ENCODE measurements around the gene THBS3. TPM values are rescaled to one million over a fixed set of nuclear protein-coding genes. Genes with fewer than 3 reads are reported as not detected.
A peak's percentile ranks its signal among the peaks of the same experiment; 100 is the strongest.
"Not testable (repeated sequence)": the region's sequence is repeated elsewhere in the genome, so short reads cannot be mapped to it uniquely, and the experiment has no call there.

The THBS3 gene
- total and polyA plus RNA-seq, 3 experiments from 2014 or later, result 2.9 to 7.9 (median 7.8) TPM

DNA sequence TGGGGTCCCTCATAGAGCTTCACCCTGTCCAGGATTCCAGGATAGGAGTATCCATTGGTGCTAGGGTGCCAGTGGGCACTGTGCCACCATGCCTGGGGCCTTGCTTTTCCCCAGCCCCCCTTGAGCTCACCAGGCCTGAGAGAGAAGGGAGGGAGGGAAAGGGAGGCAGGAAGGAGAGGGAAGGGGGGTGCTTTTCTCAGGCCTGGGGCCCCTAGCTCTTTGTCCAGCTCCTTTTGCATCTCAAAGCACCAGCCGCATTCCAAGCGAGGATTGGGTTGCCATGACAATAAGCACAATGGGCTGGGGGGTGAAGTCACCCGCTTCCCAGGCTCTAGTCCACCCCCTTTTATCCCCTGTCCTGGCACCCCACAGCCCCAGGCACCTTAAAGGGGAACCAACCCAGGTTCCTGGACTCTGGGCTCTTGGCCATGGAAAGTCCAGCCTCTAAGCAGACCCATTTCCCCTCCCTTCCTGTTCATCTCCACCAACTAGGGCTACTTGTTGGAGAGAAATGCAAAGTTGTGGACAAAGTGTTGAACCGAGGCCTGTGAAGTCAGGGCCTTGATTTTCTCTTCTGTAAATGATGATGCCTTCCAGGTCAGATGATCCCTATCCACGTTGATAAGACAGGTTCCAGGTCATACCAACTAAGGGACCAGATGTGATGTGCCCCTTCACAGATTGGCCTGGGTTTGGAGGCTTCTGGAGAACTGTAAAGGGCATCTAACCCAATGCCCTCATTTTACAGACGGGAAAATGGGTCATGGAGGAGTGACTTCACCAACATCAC, 11.4 kb downstream of the THBS3 start:
- Mint-ChIP-seq H3K4me3 (peak overlapping the region in 4 of 7 donors; percentile 23 to 78 (median 40)), H3K36me3 (peaks cover 0 to 3% (median 1%) of the 10 kb centered on the region in 3 donors), H3K27me3 (no peaks in the 10 kb centered on the region), H3K4me1 (peaks cover 25 to 39% (median 26%) of the 10 kb centered on the region in 3 donors), H3K9me3 (no peaks in the 10 kb centered on the region), H3K27ac (peak overlapping the region; percentile 76 to 94 (median 88))
- H3K36me3 ChIP-seq (ENCODE audit: insufficient read depth, low read length), result no peaks in the 10 kb centered on the region
- peak overlapping the region; percentile 13 for H3K27ac ChIP-seq (ENCODE audit: low read depth, low read length)
- H3K4me1 ChIP-seq (ENCODE audit: insufficient read depth, low read length), result peaks cover 24% of the 10 kb centered on the region
- peak in 1 of 5 donors; percentile 44 for DNase-seq
- ChIA-PET CTCF (interaction anchor here (0.7 to 1.5 kb wide), 3 partner anchors 11 to 31 kb away, joined by 3 to 4 read pairs (median 3); partner anchors contain the start of gene THBS3), POLR2A (interaction anchor here (2.0 kb wide), 1 partner anchor 11 kb away, joined by 9 read pairs; no protein-coding TSS in a partner anchor)
- no peak overlapping the region for H3K4me3 ChIP-seq (ENCODE audit: low read length)
- no peaks in the 10 kb centered on the region for H3K9me3 ChIP-seq (ENCODE audit: low read length)
- H3K27me3 ChIP-seq (ENCODE audit: insufficient read depth, low read length, poor library complexity, severe bottlenecking), result no peaks in the 10 kb centered on the region

DNA sequence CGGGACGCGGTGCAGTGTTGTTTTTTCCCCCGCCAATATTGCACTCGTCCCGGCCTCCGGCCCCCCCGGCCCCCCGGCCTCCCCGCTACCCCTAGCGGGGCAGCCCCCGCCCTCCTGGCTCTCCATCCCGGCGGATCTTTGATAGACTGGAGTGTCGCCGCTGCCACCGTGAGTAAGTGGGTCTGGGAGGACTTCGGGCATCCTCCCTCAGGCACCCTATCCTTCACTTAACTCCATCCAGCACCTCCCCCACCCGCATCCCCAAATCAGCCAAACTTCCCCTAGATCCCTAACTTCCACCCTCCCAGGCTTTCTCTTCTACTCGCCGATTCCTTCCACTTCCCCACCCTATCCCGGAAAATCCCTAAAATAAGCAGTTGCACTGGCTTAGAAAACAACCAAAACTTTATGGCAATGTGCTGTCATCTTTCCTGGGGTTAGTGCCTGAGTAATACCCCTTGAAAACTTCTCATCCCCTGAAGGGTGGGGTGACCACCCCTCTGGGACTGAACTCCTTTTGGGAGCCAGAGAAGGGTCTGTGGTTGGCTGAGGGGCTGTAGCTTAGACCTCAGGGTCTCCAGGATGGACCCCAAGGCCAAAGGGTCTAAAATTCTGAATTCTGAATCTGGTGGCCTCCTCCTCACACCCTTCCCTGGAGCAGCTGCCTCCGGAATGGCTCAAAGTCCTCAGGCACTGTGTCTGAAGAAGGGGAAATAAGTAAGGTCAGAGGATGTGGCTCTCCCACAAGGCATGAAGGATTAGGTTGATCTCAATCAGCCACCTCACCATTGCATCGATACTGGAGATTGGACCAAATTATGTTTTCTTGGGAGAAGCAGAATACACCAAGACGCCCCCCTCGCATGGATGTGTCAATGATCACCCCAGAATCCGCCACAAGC, 12.2 kb downstream of the THBS3 start:
- Histone ChIP-seq H3K27me3 (ENCODE audit: insufficient read depth, low read length, poor library complexity, severe bottlenecking) (no peaks in the 10 kb centered on the region), H3K4me3 (ENCODE audit: low read length) (no peak overlapping the region), H3K27ac (ENCODE audit: low read depth, low read length) (peak overlapping the region; percentile 89), H3K36me3 (ENCODE audit: insufficient read depth, low read length) (no peaks in the 10 kb centered on the region), H3K9me3 (ENCODE audit: low read length) (no peaks in the 10 kb centered on the region), H3K4me1 (ENCODE audit: insufficient read depth, low read length) (peaks cover 24% of the 10 kb centered on the region)
- ChIA-PET POLR2A (interaction anchor here (0.7 to 3.1 kb wide), 6 partner anchors 12 to 111 kb away, joined by 3 to 16 read pairs (median 6); partner anchors contain the start of genes CLK2 and MTX1), CTCF (interaction anchor here (0.7 to 3.0 kb wide), 10 partner anchors 11 to 77 kb away, joined by 3 to 84 read pairs (median 6); partner anchors contain the start of genes CLK2, KRTCAP2, MTX1 and THBS3)
- no peaks in the 10 kb centered on the region for H3K27me3 Mint-ChIP-seq
- no peaks in the 10 kb centered on the region for H3K9me3 Mint-ChIP-seq
- peaks cover 25 to 39% (median 26%) of the 10 kb centered on the region in 3 donors for H3K4me1 Mint-ChIP-seq
- H3K36me3 Mint-ChIP-seq, result peaks cover 0 to 3% (median 1%) of the 10 kb centered on the region in 3 donors
- peak overlapping the region; percentile 68 to 94 (median 90) for H3K27ac Mint-ChIP-seq
- peak overlapping the region; percentile 47 to 87 (median 62) for H3K4me3 Mint-ChIP-seq
- peak in 2 of 5 donors; percentile 14 to 38 for DNase-seq

DNA sequence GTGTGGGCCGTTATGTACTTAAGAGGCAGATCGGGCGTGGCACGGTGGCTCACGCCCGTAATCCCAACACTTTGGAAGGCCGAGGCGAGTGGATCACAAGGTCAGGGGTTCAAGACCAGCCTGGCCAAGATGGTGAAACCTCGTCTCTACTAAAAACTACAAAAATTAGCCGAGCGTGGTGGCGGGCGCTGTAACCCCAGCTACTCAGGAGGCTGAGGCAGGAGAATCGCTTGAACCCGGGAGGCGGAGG, 13.8 kb downstream of the THBS3 start:
- not testable (repeated sequence) for H3K9me3 Mint-ChIP-seq; H3K27me3 ChIP-seq (ENCODE audit: insufficient read depth, low read length, poor library complexity, severe bottlenecking); H3K36me3 Mint-ChIP-seq; H3K36me3 ChIP-seq (ENCODE audit: insufficient read depth, low read length); H3K27me3 Mint-ChIP-seq; DNase-seq; H3K9me3 ChIP-seq (ENCODE audit: low read length)
- CTCF ChIA-PET, result interaction anchor here (0.6 to 3.0 kb wide), 22 partner anchors 8 to 414 kb away, joined by 3 to 84 read pairs (median 5); partner anchors contain the start of genes ADAM15, CLK2, KRTCAP2 and MTX1
- Histone ChIP-seq H3K27ac (ENCODE audit: low read depth, low read length) (peak overlapping the region; percentile 89), H3K4me3 (ENCODE audit: low read length) (peak overlapping the region; percentile 78), H3K4me1 (ENCODE audit: insufficient read depth, low read length) (peaks cover 24% of the 10 kb centered on the region)
- Mint-ChIP-seq H3K27ac (peak overlapping the region; percentile 94 to 100 (median 98)), H3K4me3 (peak overlapping the region; percentile 83 to 95 (median 89)), H3K4me1 (peaks cover 25 to 39% (median 26%) of the 10 kb centered on the region in 3 donors)
- POLR2A ChIA-PET, result interaction anchor here (0.7 to 3.1 kb wide), 9 partner anchors 15 to 457 kb away, joined by 3 to 16 read pairs (median 5); partner anchors contain the start of genes KRTCAP2 and MTX1

DNA sequence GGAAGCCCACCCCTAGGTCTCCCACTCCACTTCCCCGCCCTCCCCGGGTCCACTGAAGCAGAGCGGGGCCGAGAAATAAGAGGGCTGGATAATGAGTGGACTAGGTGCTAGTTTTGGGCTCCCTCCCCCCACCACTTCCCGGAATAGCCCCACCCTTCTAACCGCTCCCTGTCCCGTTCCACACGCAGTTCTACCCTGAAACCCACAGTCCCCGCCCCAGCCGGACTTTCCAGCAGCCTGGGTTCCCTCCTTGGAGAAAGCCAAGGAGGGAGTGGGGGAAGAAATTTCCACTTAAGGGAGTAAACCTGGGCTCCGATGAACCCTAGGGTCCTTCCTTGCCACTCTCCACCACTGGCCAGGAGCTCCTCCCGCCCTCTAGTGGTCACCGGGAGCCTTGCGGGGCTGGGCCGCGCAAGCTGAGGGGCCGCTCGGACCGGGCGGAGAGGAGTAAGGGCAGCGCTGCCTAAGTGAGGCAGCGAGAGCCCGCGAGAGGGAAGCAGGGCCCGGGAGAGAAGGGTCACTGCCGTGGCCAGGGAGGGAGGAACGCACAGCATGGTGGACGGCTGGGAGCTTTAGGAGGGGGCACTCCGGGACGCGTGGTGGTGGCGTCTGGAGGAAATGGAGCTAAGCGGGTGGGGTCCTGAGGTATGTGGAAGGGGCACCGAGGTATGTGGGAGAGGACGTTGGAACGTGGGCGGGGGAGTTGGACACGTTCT, 14.3 kb downstream of the THBS3 start:
- Histone ChIP-seq H3K27me3 (ENCODE audit: insufficient read depth, low read length, poor library complexity, severe bottlenecking) (no peaks in the 10 kb centered on the region), H3K4me1 (ENCODE audit: insufficient read depth, low read length) (peaks cover 24% of the 10 kb centered on the region), H3K27ac (ENCODE audit: low read depth, low read length) (peak overlapping the region; percentile 89), H3K4me3 (ENCODE audit: low read length) (peak overlapping the region; percentile 78), H3K36me3 (ENCODE audit: insufficient read depth, low read length) (no peaks in the 10 kb centered on the region), H3K9me3 (ENCODE audit: low read length) (no peaks in the 10 kb centered on the region)
- DNase-seq, result peak; percentile 55 to 78 (median 58)
- Mint-ChIP-seq H3K4me3 (peak overlapping the region; percentile 83 to 95 (median 89)), H3K36me3 (peaks cover 0 to 3% (median 0%) of the 10 kb centered on the region in 3 donors), H3K9me3 (no peaks in the 10 kb centered on the region), H3K4me1 (peaks cover 25 to 39% (median 26%) of the 10 kb centered on the region in 3 donors), H3K27me3 (no peaks in the 10 kb centered on the region), H3K27ac (peak overlapping the region; percentile 94 to 100 (median 98))
- ChIA-PET CTCF (interaction anchor here (0.6 to 3.0 kb wide), 22 partner anchors 8 to 414 kb away, joined by 3 to 84 read pairs (median 5); partner anchors contain the start of genes ADAM15, KRTCAP2, MTX1 and SLC50A1), POLR2A (interaction anchor here (0.7 to 3.1 kb wide), 6 partner anchors 16 to 457 kb away, joined by 3 to 16 read pairs (median 6); partner anchors contain the start of gene KRTCAP2)

DNA sequence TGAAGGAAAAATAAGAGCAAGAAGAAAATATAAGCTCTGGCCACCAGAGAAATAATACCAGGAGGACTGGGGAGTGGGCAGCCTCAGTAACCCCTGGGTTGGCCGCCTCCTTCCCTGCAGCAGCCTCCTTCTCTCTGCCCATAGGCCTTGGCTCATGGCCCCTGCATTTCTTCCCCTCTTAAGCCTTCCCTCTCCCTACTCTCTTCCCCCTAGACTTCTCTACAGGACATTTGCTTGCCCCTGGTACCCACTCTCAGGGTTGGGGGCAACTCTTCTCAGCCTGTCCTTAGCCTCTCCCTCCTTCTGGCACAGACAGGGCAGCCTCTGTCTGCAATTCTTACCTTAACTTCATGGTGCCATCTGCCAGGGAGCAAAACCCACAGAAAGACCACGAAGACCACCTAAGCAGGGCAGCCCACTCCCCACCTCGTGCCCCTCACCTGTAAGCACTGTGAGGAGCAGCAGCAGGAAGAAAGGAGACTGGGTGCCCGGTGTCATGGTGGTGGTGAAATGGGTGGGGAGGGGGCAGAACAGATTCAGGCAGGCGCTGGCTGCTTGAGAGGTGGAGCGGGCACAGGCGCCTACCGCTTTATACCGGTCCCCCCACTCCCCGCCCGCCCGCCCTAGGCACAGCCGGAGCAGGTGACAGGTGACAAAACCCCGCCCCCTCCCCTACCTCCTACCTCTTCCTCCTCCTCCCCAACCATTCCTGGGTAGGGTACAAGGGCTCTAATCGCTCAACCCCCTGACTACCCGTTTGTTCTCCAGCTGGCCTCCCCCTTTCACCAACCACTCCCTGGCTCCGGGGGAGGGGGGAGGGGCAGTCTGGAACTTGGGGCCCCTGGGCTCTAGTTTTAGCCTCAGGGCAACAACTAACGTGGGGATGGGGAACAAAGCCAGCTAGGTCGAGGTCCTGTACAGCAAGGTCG, 15.1 kb downstream of the THBS3 start:
- Mint-ChIP-seq H3K9me3 (no peaks in the 10 kb centered on the region), H3K4me1 (peaks cover 31 to 45% (median 31%) of the 10 kb centered on the region in 3 donors), H3K27ac (peak overlapping the region; percentile 78 to 99 (median 98)), H3K4me3 (peak overlapping the region; percentile 83 to 95 (median 89)), H3K36me3 (no peaks in the 10 kb centered on the region), H3K27me3 (no peaks in the 10 kb centered on the region)
- H3K4me3 ChIP-seq (ENCODE audit: low read length), result peak overlapping the region; percentile 78
- ChIA-PET CTCF (interaction anchor here (0.9 to 3.0 kb wide), 17 partner anchors 7 to 206 kb away, joined by 3 to 84 read pairs (median 5); partner anchors contain the start of genes ADAM15, KRTCAP2, MTX1 and THBS3), POLR2A (interaction anchor here (0.6 to 3.1 kb wide), 5 partner anchors 16 to 62 kb away, joined by 3 to 16 read pairs (median 6); no protein-coding TSS in a partner anchor)
- H3K9me3 ChIP-seq (ENCODE audit: low read length), result no peaks in the 10 kb centered on the region
- H3K36me3 ChIP-seq (ENCODE audit: insufficient read depth, low read length), result no peaks in the 10 kb centered on the region
- H3K27me3 ChIP-seq (ENCODE audit: insufficient read depth, low read length, poor library complexity, severe bottlenecking), result no peaks in the 10 kb centered on the region
- peak overlapping the region; percentile 89 for H3K27ac ChIP-seq (ENCODE audit: low read depth, low read length)
- H3K4me1 ChIP-seq (ENCODE audit: insufficient read depth, low read length), result peaks cover 24% of the 10 kb centered on the region
- peak in 4 of 5 donors; percentile 9 to 58 (median 30) for DNase-seq

DNA sequence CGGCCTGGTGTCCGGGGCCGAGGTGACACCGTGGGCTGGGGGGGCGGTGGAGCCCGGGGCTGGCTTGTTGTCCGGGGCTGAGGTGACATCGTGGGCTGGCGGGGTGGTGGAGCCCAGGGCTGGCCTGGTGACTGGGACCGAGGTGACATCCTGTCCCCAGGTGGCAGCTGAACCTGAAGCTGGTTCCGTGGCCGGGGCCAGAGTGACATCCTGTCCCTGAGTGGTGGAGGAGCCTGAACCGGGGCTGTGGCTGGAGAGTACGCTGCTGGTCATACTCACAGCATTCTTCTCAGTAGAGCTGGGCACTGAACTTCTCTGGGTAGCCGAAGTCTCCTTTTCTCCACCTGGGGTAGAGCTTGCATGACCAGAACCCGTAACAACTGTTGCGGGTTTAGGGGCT, 15.8 kb downstream of the THBS3 start:
- Mint-ChIP-seq H3K4me1 (peaks cover 31 to 45% (median 31%) of the 10 kb centered on the region in 3 donors), H3K36me3 (no peaks in the 10 kb centered on the region), H3K27me3 (no peaks in the 10 kb centered on the region), H3K9me3 (no peaks in the 10 kb centered on the region), H3K4me3 (peak overlapping the region in 5 of 7 donors; percentile 21 to 65 (median 46)), H3K27ac (peak overlapping the region in 7 of 8 donors; percentile 38 to 89 (median 60))
- H3K27me3 ChIP-seq (ENCODE audit: insufficient read depth, low read length, poor library complexity, severe bottlenecking), result no peaks in the 10 kb centered on the region
- H3K27ac ChIP-seq (ENCODE audit: low read depth, low read length), result peak overlapping the region; percentile 49
- H3K4me3 ChIP-seq (ENCODE audit: low read length), result no peak overlapping the region
- DNase-seq, result peak in 1 of 5 donors; percentile 51
- H3K36me3 ChIP-seq (ENCODE audit: insufficient read depth, low read length), result no peaks in the 10 kb centered on the region
- ChIA-PET POLR2A (interaction anchor here (0.6 to 3.1 kb wide), 2 partner anchors 17 to 63 kb away, joined by 6 to 16 read pairs; no protein-coding TSS in a partner anchor), CTCF (interaction anchor here (1.1 to 1.8 kb wide), 2 partner anchors 11 to 15 kb away, joined by 4 read pairs; no protein-coding TSS in a partner anchor)
- no peaks in the 10 kb centered on the region for H3K9me3 ChIP-seq (ENCODE audit: low read length)
- peaks cover 24% of the 10 kb centered on the region for H3K4me1 ChIP-seq (ENCODE audit: insufficient read depth, low read length)
